Body of pancreas (tissue), 4 donors: ENCODE results near the gene KIF25.

Source experiments
- POLR2A ChIP-seq, 3 donors: fragments of 450-650 bp; IDR thresholded peaks; one replicate each; pipeline ENCODE4 v1.6.1; 2016; ENCODE audit warnings: antibody characterized with exemption in 3 of 3, mild to moderate bottlenecking in 2 of 3
- TF ChIP-seq, protein P1 (sequence below), 7 experiments: fragments of 450-650 bp in 4 of 7; fragments of 200-600 bp in 3 of 7; sonication (generic) in 3 of 7; IDR thresholded peaks; one replicate each; pipeline ENCODE4 v1.5.1; 2016 to 2019; ENCODE audit warnings: antibody characterized with exemption in 7 of 7

- TF ChIP-seq, protein P1, sequence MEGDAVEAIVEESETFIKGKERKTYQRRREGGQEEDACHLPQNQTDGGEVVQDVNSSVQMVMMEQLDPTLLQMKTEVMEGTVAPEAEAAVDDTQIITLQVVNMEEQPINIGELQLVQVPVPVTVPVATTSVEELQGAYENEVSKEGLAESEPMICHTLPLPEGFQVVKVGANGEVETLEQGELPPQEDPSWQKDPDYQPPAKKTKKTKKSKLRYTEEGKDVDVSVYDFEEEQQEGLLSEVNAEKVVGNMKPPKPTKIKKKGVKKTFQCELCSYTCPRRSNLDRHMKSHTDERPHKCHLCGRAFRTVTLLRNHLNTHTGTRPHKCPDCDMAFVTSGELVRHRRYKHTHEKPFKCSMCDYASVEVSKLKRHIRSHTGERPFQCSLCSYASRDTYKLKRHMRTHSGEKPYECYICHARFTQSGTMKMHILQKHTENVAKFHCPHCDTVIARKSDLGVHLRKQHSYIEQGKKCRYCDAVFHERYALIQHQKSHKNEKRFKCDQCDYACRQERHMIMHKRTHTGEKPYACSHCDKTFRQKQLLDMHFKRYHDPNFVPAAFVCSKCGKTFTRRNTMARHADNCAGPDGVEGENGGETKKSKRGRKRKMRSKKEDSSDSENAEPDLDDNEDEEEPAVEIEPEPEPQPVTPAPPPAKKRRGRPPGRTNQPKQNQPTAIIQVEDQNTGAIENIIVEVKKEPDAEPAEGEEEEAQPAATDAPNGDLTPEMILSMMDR (IDR thresholded peaks at IDR 0.05): no peak
- TF ChIP-seq POLR2A (IDR thresholded peaks at IDR 0.05): no peak
Measured at GRCh38 chr6:167979436-167980139, 17.9 kb upstream of the KIF25 start.
